ENCODE data around the gene THRB.

- TF ChIP-seq CTCF (IDR thresholded peaks at IDR 0.05; ENCODE audit: insufficient read depth, low read length, poor library complexity, severe bottlenecking) (no peak), EZH2phosphoT487 (conservative IDR thresholded peaks at IDR 0.05; ENCODE audit: low read length) (no peak)
These were observed 206.0 kb downstream of the THRB start for GRCh38 chr3:24288496-24289236.

Measured in SU-DHL-6 (cell line).